ENCODE results near the gene OBI1. TPM values are rescaled to one million over a fixed set of nuclear protein-coding genes. Genes with fewer than 3 reads are reported as not detected.
A peak's percentile ranks its signal among the peaks of the same experiment; 100 is the strongest.

Gene OBI1
- total and polyA plus RNA-seq, 12 donors: 1.5 to 14.3 (median 7.5) TPM

DNA sequence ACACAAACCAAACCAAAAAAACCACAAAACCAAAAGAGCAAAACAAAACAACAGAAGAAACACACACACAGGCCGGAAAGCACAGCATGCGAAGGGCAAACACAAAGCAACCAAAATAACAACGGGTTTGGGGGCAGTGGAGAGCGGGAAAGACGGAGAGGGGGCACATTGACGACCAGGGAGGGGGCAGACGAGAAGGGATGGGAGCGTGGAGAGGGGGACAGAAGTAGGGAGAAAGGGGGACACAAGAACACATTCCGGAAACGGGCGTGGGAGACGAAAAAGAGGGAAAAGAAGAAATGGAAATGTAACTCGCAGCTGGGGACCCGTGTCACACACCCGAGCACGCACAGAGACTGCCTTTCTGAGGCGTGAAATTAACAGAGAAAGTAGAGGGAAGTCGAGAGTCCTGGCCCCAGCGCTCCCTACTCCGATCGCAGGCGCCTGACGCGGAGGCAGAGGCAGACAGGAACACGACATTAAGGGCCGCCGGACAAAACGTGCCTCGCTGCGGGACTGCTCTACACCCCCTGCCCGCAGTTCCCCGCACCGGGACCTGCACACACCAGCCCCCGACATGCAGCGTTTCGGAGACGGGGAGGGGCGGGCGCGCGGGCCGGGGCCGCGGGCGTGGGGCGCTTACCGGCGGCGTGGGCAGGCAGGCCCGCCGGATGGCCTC is 56.3 kb downstream of the OBI1 start:
- intact Hi-C loops (cut with DNase I): loop anchor here in 1 of 2 donors (10.0 kb wide), 1 partner anchor 62 kb away; no protein-coding TSS in a partner anchor
- peaks cover 92% of the 10 kb centered on the region for H3K27me3 ChIP-seq
- no peaks in the 10 kb centered on the region for H3K9me3 ChIP-seq (replicated peaks in 1 of 3)
- 2 to 4% (median 3%) methylated on average over 24 to 51 of the region's 51 CpGs for WGBS, 4 donors
- DNase-seq: no peak
- no peaks in the 10 kb centered on the region for H3K36me3 ChIP-seq (replicated peaks in 1 of 2)
- peaks cover 4 to 7% of the 10 kb centered on the region in 2 donors for H3K4me1 ChIP-seq (replicated peaks in 1 of 2)
- H3K4me3 ChIP-seq: peak overlapping the region in 1 of 4 donors; percentile 41
- TF ChIP-seq, protein P1, sequence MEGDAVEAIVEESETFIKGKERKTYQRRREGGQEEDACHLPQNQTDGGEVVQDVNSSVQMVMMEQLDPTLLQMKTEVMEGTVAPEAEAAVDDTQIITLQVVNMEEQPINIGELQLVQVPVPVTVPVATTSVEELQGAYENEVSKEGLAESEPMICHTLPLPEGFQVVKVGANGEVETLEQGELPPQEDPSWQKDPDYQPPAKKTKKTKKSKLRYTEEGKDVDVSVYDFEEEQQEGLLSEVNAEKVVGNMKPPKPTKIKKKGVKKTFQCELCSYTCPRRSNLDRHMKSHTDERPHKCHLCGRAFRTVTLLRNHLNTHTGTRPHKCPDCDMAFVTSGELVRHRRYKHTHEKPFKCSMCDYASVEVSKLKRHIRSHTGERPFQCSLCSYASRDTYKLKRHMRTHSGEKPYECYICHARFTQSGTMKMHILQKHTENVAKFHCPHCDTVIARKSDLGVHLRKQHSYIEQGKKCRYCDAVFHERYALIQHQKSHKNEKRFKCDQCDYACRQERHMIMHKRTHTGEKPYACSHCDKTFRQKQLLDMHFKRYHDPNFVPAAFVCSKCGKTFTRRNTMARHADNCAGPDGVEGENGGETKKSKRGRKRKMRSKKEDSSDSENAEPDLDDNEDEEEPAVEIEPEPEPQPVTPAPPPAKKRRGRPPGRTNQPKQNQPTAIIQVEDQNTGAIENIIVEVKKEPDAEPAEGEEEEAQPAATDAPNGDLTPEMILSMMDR (IDR thresholded peaks at IDR 0.05): no peak
- TF ChIP-seq POLR2A (IDR thresholded peaks at IDR 0.05): no peak
- no peak overlapping the region for H3K27ac ChIP-seq

DNA sequence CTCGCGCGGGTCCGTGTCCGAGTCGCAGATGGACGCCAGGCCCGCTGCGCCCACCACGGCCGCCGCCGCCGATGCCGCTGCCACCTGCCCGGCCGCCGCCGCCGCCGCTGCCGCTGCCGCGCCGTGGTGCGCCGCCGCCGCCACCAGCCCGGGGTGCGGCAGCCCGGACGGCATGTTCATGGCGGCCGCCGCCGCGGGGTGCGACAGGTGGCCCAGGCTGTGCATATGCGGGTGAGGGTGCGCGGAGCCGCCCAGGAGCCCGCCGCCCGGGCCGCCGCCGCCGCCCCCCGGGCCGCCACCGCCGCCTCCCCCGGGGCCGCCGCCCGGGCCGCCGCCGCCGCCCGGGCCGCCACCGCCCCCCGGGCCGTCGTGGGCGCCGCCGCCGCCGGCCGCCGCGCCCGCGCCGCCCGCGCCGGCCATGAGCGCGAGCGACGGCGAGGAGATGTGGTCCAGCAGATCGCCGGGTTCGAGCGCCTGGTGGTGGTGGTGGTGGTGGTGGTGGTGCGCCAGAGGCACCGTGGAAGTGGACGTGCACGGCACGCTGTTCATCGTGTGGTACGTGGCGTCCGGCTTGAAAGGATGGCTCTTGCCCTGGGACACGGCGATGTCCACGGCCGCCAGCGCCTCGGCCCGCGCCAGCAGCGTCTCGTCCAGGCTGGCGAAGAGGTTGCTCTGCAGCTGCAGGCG is 56.9 kb downstream of the OBI1 start:
- H3K27me3 ChIP-seq: peaks cover 92% of the 10 kb centered on the region
- peak overlapping the region in 1 of 4 donors; percentile 41 for H3K4me3 ChIP-seq
- DNase-seq: no peak
- no peaks in the 10 kb centered on the region for H3K36me3 ChIP-seq (replicated peaks in 1 of 2)
- intact Hi-C loops (cut with DNase I): loop anchor here in 1 of 2 donors (10.0 kb wide), 1 partner anchor 63 kb away; no protein-coding TSS in a partner anchor
- H3K4me1 ChIP-seq (replicated peaks in 1 of 2): peaks cover 4 to 7% of the 10 kb centered on the region in 2 donors
- 3 to 9% (median 5%) methylated on average over 7 to 109 of the region's 112 CpGs for WGBS, 4 donors
- TF ChIP-seq, protein P1 (IDR thresholded peaks at IDR 0.05): no peak
- no peak overlapping the region for H3K27ac ChIP-seq
- no peaks in the 10 kb centered on the region for H3K9me3 ChIP-seq (replicated peaks in 1 of 3)

DNA sequence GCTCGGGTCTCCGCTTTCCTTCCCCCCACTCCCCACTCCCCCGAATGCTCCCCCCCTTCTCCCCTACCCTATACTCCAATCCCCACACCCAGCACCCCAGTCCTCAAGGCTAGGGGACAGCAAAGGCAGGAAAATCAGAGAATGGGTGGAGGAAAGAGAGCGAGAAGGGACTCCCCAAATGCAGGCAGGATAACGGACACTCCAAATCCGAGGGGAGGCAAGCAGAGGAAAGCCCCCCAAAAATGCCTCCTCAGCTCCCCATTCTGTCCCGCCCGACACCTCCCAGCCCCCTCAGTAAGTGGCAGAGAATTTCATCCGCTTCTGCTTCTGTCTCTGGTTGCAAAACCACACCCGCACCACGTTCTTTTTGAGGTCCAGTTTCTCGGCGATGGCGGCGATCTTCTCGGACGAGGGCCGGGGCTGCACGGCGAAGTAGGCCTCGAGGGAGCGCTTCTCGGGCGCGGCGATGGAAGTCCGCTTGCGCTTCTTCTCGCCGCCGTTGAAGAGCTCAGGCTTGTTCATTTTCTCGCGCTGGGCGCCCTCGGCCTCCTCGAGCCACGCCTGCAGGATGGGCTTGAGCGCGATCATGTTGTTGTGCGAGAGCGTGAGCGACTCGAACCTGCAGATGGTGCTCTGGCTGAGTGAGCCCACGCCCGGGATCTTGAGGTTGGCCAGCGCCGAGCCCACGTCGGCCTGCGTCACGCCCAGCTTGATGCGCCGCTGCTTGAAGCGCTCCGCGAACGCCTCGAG is 57.7 kb downstream of the OBI1 start:
- no peak for DNase-seq
- intact Hi-C loops (cut with DNase I): loop anchor here in 1 of 2 donors (10.0 kb wide), 1 partner anchor 64 kb away; no protein-coding TSS in a partner anchor
- WGBS, 4 donors: 3 to 12% (median 7%) methylated on average over 9 to 58 of the region's 58 CpGs

More for the DNA sequence above, 57.7 kb downstream of the OBI1 start:
- TF ChIP-seq POLR2A (IDR thresholded peaks at IDR 0.05): no peak
- TF ChIP-seq, protein P1 (IDR thresholded peaks at IDR 0.05): no peak
- Histone ChIP-seq H3K9me3 (replicated peaks in 1 of 3) (no peaks in the 10 kb centered on the region), H3K4me1 (replicated peaks in 1 of 2) (peaks cover 4 to 13% of the 10 kb centered on the region in 2 donors), H3K27me3 (peaks cover 92% of the 10 kb centered on the region), H3K27ac (no peak overlapping the region), H3K4me3 (peak overlapping the region in 1 of 4 donors; percentile 29), H3K36me3 (replicated peaks in 1 of 2) (no peaks in the 10 kb centered on the region)
